Tibial artery (tissue), 4 donors: Measurements from ENCODE around the gene SPEM1.

Source experiments
- DNase-seq, 2 donors: peaks; one replicate each; pipeline ENCODE4 v3.0.0-alpha.2; 2019
- H3K27ac ChIP-seq, 2 donors: fragments of 200-600 bp; sonication (generic) in 1 of 2; 1 replicate in 1 of 2; 2 replicates in 1 of 2; pipeline ENCODE4 v1.5.1; 2018 to 2019; ENCODE audit warnings: mild to moderate bottlenecking in 1 of 2
- H3K27me3 ChIP-seq, 2 donors: fragments of 200-600 bp; sonication (generic) in 1 of 2; one replicate each; pipeline versions ENCODE4 v1.5.1 to v1.6.0; 2016 to 2019
- H3K36me3 ChIP-seq, 3 donors: fragments of 200-600 bp; sonication (generic) in 2 of 3; one replicate each; pipeline ENCODE4 v1.5.1; 2016 to 2019; ENCODE audit warnings: mild to moderate bottlenecking in 2 of 3
- H3K4me1 ChIP-seq, 4 donors: fragments of 200-600 bp; sonication (generic) in 2 of 4; 1 replicate in 3 of 4; 2 replicates in 1 of 4; pipeline ENCODE4 v1.5.1; 2016 to 2019
- H3K4me3 ChIP-seq, 2 donors: fragments of 200-600 bp; sonication (generic) in 1 of 2; 1 replicate in 1 of 2; 2 replicates in 1 of 2; pipeline ENCODE4 v1.5.1; 2018 to 2019; ENCODE audit warnings: mild to moderate bottlenecking in 2 of 2
- H3K9me3 ChIP-seq, 3 donors: fragments of 200-600 bp; sonication (generic) in 1 of 3; one replicate each; pipeline ENCODE4 v1.5.1; 2016 to 2019
- intact Hi-C: fragments of 100-400 bp; cut with DNase I; formaldehyde crosslinking; loops from one replicate; pipeline ENCODE4 v1.15.0; 2023; ENCODE audit warnings: low total_unique reads
- TF ChIP-seq, protein P1 (sequence below), 2 experiments: fragments of 200-600 bp in 1 of 2; fragments of 450-650 bp in 1 of 2; IDR thresholded peaks; one replicate each; pipeline ENCODE4 v1.5.1; 2017 to 2019; ENCODE audit warnings: antibody characterized with exemption in 2 of 2, mild to moderate bottlenecking in 1 of 2, moderate library complexity in 1 of 2

The SPEM1 gene

DNA sequence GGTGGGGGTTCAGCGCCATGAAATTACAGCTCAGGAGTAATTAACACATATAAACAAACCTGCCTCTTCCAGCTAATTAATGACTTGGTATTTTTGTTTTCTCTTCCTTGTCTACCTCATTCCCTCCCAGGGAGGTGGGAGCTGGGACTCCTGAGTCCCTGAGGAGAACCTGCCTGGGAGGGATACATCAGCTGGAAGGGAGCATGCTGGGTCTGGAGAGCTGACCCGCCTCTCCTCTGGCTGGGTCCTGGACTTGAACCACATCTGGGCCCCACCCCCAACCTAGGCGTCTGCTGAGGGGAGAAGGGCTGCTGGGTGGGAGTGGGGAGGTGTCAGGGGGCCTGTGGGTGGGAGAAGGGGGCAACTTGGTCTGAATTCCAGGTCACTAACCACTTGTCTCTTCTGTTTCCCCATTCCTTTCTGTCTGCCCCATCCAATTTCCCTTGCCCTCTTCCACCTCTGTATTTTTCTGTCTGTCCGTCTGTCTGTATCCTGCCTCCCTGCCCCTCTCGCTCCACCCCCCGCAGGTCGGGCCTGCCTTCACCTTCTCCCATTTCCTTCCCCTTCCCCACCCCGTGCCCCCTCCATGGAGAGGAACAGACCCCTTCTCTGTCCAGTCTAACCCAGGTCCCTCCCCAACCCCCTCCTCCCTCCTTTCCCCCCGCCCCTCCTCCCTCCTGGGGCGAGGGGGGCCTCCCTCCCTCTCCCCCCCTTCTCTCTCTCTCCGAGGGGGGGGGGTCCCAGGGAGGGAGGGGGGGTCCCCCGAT lies 12.5 kb upstream of the SPEM1 start, which contains the start of gene NLGN2:
Gene NLGN2 (plus strand): TSS at position 361 of the 767 bp plus-strand sequence. CDS start 411 bp downstream, outside the sequence.
- Histone ChIP-seq H3K27me3 (no peaks in the 10 kb centered on the region), H3K4me3 (no peak within 1 kb of the TSS), H3K27ac (no peak within 1 kb of the TSS), H3K36me3 (peaks cover 10 to 30% (median 12%) of the 10 kb centered on the region in 3 donors), H3K4me1 (peaks cover 0 to 23% (median 17%) of the 10 kb centered on the region in 4 donors), H3K9me3 (no peaks in the 10 kb centered on the region)
- peak in 1 of 2 donors; percentile 62 for DNase-seq
- TF ChIP-seq, protein P1, sequence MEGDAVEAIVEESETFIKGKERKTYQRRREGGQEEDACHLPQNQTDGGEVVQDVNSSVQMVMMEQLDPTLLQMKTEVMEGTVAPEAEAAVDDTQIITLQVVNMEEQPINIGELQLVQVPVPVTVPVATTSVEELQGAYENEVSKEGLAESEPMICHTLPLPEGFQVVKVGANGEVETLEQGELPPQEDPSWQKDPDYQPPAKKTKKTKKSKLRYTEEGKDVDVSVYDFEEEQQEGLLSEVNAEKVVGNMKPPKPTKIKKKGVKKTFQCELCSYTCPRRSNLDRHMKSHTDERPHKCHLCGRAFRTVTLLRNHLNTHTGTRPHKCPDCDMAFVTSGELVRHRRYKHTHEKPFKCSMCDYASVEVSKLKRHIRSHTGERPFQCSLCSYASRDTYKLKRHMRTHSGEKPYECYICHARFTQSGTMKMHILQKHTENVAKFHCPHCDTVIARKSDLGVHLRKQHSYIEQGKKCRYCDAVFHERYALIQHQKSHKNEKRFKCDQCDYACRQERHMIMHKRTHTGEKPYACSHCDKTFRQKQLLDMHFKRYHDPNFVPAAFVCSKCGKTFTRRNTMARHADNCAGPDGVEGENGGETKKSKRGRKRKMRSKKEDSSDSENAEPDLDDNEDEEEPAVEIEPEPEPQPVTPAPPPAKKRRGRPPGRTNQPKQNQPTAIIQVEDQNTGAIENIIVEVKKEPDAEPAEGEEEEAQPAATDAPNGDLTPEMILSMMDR (IDR thresholded peaks at IDR 0.05): no peak
- intact Hi-C loops: no loop called here

DNA sequence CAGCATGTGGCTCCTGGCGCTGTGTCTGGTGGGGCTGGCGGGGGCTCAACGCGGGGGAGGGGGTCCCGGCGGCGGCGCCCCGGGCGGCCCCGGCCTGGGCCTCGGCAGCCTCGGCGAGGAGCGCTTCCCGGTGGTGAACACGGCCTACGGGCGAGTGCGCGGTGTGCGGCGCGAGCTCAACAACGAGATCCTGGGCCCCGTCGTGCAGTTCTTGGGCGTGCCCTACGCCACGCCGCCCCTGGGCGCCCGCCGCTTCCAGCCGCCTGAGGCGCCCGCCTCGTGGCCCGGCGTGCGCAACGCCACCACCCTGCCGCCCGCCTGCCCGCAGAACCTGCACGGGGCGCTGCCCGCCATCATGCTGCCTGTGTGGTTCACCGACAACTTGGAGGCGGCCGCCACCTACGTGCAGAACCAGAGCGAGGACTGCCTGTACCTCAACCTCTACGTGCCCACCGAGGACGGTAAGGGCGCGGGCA lies 11.8 kb upstream of the SPEM1 start:
- intact Hi-C loops: no loop called here
- Histone ChIP-seq H3K4me1 (peaks cover 0 to 17% (median 10%) of the 10 kb centered on the region in 4 donors), H3K4me3 (no peak overlapping the region), H3K9me3 (no peaks in the 10 kb centered on the region), H3K27me3 (no peaks in the 10 kb centered on the region), H3K36me3 (peaks cover 10 to 30% (median 12%) of the 10 kb centered on the region in 3 donors), H3K27ac (no peak overlapping the region)
- peak in 1 of 2 donors; percentile 64 for DNase-seq
- TF ChIP-seq, protein P1 (IDR thresholded peaks at IDR 0.05): no peak

DNA sequence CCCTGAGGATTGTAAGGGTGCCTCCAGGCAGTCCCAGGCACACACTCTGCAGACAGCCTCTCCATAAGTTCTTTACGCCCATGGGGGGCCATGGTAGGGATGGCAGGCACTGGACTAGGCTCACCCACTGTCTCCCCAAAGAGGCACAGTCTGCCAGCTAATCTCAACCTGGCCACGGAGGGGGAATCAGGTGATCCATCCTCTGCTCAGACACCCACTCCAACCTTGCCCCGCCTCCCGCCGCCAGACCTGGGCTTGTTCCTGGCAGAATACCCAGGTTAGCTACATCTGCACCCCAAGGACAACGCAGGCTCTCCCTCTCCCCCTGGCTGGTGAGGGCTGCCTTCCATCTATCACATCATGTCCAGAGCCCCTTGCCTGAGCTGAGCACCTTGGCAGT lies 11.3 kb upstream of the SPEM1 start:
- Histone ChIP-seq H3K27ac (no peak overlapping the region), H3K4me1 (peaks cover 0 to 16% (median 10%) of the 10 kb centered on the region in 4 donors), H3K36me3 (peaks cover 10 to 30% (median 12%) of the 10 kb centered on the region in 3 donors), H3K27me3 (no peaks in the 10 kb centered on the region), H3K9me3 (no peaks in the 10 kb centered on the region), H3K4me3 (no peak overlapping the region)
- DNase-seq: no peak
- intact Hi-C loops: no loop called here
- TF ChIP-seq, protein P1 (IDR thresholded peaks at IDR 0.05): no peak

DNA sequence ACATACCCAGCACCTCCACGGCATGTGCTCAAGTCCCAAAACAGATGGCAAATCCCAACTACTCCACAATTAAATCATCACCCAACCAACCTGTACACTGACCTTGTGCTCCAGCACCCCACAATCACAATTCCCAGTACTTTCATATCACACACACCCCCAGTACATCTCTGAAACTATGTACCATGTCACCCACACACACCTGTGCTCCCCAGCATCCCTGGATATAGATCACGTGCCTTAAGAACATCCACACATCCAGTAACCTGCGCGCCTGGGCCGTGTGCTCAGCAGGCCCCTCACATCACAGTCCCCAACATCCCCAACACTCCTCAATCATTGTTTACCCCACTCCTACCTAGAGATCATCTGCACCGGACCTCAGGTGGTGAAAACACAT lies 10.4 kb upstream of the SPEM1 start:
- TF ChIP-seq, protein P1 (IDR thresholded peaks at IDR 0.05): no peak
- Histone ChIP-seq H3K27me3 (no peaks in the 10 kb centered on the region), H3K4me3 (no peak overlapping the region), H3K9me3 (no peaks in the 10 kb centered on the region), H3K36me3 (peaks cover 10 to 37% (median 13%) of the 10 kb centered on the region in 3 donors), H3K27ac (no peak overlapping the region), H3K4me1 (peaks cover 0 to 16% (median 10%) of the 10 kb centered on the region in 4 donors)
- intact Hi-C loops: no loop called here
- DNase-seq: no peak

DNA sequence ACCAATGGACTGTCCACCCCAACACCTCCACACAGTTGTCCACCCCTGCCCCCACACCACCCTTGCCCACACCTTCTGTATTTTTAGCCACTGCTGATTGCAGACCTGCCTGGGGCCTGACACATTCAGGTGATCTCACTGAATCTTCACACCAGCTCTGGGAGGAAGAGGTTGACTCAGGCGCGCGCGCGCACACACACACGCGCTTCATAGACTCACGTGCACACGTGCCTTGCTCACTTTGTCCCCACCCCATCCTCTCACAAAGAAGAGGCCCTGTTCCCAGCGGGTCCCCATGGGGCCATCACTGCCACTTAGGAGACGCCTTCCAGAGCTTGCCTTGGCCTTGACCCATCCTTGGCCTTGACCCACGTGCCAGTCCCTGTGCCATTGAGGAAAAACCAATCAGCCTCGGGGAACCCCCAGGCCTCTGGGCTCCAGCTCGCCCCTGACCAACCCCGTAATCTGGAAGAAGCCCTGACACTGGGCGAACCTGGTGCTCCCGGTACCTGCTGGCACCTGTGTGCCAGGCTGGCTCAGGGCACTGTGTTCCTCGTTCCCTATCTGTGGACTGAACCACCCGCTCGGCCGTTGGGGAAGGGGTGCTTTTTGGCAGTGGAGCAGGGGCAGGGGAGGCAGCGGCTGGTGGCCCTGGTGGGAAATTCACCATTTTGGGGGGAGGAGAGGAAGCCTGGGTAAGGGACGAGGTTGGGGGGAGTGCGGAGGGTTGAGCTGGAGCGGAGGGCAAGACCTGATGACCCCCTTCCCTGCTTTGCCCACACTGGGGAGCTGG lies 9.3 kb upstream of the SPEM1 start:
- intact Hi-C loops: no loop called here
- Histone ChIP-seq H3K36me3 (peaks cover 10 to 48% (median 19%) of the 10 kb centered on the region in 3 donors), H3K9me3 (no peaks in the 10 kb centered on the region), H3K4me3 (no peak overlapping the region), H3K4me1 (peaks cover 0 to 7% (median 4%) of the 10 kb centered on the region in 4 donors), H3K27ac (no peak overlapping the region), H3K27me3 (no peaks in the 10 kb centered on the region)
- TF ChIP-seq, protein P1 (IDR thresholded peaks at IDR 0.05): no peak
- no peak for DNase-seq
